PC-3 (cell line): ENCODE measurements around the gene SEPTIN10. TPM values are rescaled to one million over a fixed set of nuclear protein-coding genes. Genes with fewer than 3 reads are reported as not detected.
A peak's percentile ranks its signal among the peaks of the same experiment; 100 is the strongest.

Experiments
- ATAC-seq: fragments of 200-7000 bp; cut with Tn5 transposase; 2 replicates; pipeline ENCODE4 v1.9.1; 2020; ENCODE audit warnings: mild to moderate bottlenecking, moderate library complexity
- BruUV-seq: library from RNA; stranded (reverse); fragments of 400-500 nt; replicated peaks from 2 replicates; lab custom pipeline; 2021; lab: Mats Ljungman, UMichigan
- CTCF ChIA-PET: fragments of 300-600 bp; sonication (Branson Sonifier 250); formaldehyde crosslinking; loops from one replicate; lab custom pipeline; 2022; ENCODE audit warnings: antibody characterized with exemption; lab: Charles Lee
- POLR2A ChIA-PET: fragments of 300-600 bp; sonication (Branson Sonifier 250); formaldehyde crosslinking; loops from one replicate; lab custom pipeline; 2022; ENCODE audit warnings: antibody characterized with exemption; ENCODE audit not compliant: unreplicated experiment; lab: Charles Lee
- DNase-seq: peaks from one replicate; pipeline ENCODE4 v3.0.0-alpha.2; 2015
- H2AFZ ChIP-seq: fragments of 300-600 bp; sonication (generic); 2 replicates; pipeline ENCODE4 v1.6.0; 2016; ENCODE audit warnings: antibody characterized with exemption, low read length
- H3F3A ChIP-seq: fragments of 300-600 bp; sonication (generic); one replicate; pipeline ENCODE4 v1.6.0; 2017; ENCODE audit warnings: antibody characterized with exemption, low read length, control low read depth, mild to moderate bottlenecking; ENCODE audit not compliant: unreplicated experiment
- H3K27ac ChIP-seq: fragments of 300-600 bp; sonication (generic); 2 replicates; pipeline ENCODE4 v1.5.1; 2016; ENCODE audit warnings: mild to moderate bottlenecking, low read length
- H3K27me3 ChIP-seq: fragments of 300-600 bp; sonication (generic); 2 replicates; pipeline ENCODE4 v1.6.1; 2016; ENCODE audit warnings: low read length, mixed read lengths
- H3K36me3 ChIP-seq: fragments of 300-600 bp; sonication (generic); 2 replicates; pipeline ENCODE4 v1.6.1; 2016; ENCODE audit warnings: low read depth, mixed run types, low read length, mixed read lengths
- H3K4me1 ChIP-seq: fragments of 300-600 bp; sonication (generic); 2 replicates; pipeline ENCODE4 v1.5.1; 2016; ENCODE audit warnings: low read length; ENCODE audit not compliant: insufficient read depth
- H3K4me2 ChIP-seq: fragments of 300-600 bp; sonication (generic); 2 replicates; pipeline ENCODE4 v1.6.0; 2016; ENCODE audit warnings: low read length
- H3K4me3 ChIP-seq: fragments of 300-600 bp; sonication (generic); 2 replicates; pipeline ENCODE4 v1.5.1; 2016; ENCODE audit warnings: mild to moderate bottlenecking, low read length, mixed read lengths
- H3K79me2 ChIP-seq: fragments of 300-600 bp; sonication (generic); 2 replicates; pipeline ENCODE4 v1.6.1; 2017; ENCODE audit warnings: low read length, mixed read lengths
- H3K9ac ChIP-seq: fragments of 300-600 bp; sonication (generic); 2 replicates; pipeline ENCODE4 v1.6.0; 2016; ENCODE audit warnings: mild to moderate bottlenecking, low read length
- H3K9me2 ChIP-seq: fragments of 300-600 bp; sonication (generic); replicated peaks from 2 replicates; pipeline ENCODE4 v1.6.1; 2016; ENCODE audit warnings: mixed run types, low read length, mixed read lengths
- H3K9me3 ChIP-seq: fragments of 300-600 bp; sonication (generic); 2 replicates; pipeline ENCODE4 v1.6.1; 2016; ENCODE audit warnings: low read length, mixed read lengths
- H4K20me1 ChIP-seq: fragments of 300-600 bp; sonication (generic); 2 replicates; pipeline ENCODE4 v1.6.1; 2016; ENCODE audit warnings: low read length, mixed read lengths
- EZH2 ChIP-seq: fragments of 300-600 bp; sonication (generic); IDR thresholded peaks from one replicate; pipeline ENCODE4 v1.6.1; 2017; ENCODE audit warnings: antibody characterized with exemption, mild to moderate bottlenecking, low read length; ENCODE audit not compliant: unreplicated experiment
- EZH2phosphoT487 ChIP-seq: fragments of 300-600 bp; sonication (generic); IDR thresholded peaks from 2 replicates; pipeline ENCODE4 v1.6.1; 2018; ENCODE audit warnings: mild to moderate bottlenecking, antibody characterized with exemption, low read length, borderline replicate concordance
- intact Hi-C: fragments of 100-400 bp; cut with micrococcal nuclease; formaldehyde crosslinking; loops from 2 replicates; pipeline ENCODE4 v1.9.0; 2023
- total RNA-seq: library from RNA; depleted of rRNA; stranded (reverse); fragments of >200 nt; gene quantifications from 2 replicates; pipeline ENCODE4 v1.2.3, GENCODE V29; 2014
- TF ChIP-seq, protein P1 (sequence below): fragments of 300-600 bp; sonication (generic); conservative IDR thresholded peaks from 2 replicates; pipeline ENCODE4 v1.5.1; 2017; ENCODE audit warnings: antibody characterized with exemption, low read depth, mild to moderate bottlenecking, low read length

The SEPTIN10 gene
- total RNA-seq, 1 experiment from 2014 or later: 36.1 TPM

DNA sequence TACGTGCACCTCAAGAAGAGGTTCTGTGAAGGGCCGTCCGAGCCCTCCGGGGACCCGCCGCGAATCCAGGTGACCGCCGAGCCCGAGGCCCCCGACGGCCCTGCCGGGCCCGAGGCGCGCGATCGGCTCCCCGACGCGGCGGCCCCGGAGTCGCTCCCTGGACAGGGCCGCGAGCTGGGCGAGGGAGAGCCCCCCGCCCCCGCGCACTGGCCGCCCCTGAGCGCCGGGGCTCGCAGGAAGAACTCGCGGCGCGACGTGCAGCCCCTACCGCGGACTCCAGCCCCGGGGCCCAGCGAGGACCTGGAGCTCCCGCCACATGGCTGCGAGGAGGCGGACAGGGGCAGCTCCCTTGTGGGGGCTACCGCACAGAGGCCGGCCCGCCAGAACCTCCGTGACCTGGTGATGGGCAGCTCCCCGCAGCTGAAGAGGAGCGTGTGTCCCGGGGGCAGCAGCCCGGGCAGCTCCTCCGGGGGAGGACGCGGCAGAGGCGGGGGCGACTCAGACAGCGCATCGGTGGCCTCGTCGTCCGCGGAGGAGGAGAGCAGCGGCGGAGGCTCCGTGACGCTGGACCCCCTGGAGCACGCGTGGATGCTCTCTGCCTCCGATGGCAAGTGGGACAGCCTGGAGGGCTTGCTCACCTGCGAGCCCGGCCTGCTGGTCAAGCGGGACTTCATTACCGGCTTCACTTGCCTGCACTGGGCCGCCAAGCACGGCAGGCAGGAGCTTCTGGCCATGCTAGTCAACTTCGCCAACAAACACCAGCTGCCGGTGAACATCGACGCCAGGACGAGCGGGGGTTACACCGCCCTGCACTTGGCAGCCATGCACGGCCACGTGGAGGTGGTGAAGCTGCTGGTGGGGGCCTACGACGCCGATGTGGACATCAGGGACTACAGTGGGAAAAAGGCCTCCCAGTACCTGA, 1.2 kb upstream of the SEPTIN10 start:
- peak overlapping the region; percentile 81 for H3K9ac ChIP-seq
- ChIA-PET CTCF (interaction anchor here (0.5 kb wide), 1 partner anchor 12 kb away, joined by 7 read pairs; no protein-coding TSS in a partner anchor), POLR2A (interaction anchor here (0.6 kb wide), 2 partner anchors 68 to 597 kb away, joined by 3 to 7 read pairs; no protein-coding TSS in a partner anchor)
- peaks cover 40% of the 10 kb centered on the region for H3K4me1 ChIP-seq
- no peaks in the 10 kb centered on the region for H3K9me3 ChIP-seq
- peak overlapping the region; percentile 37 for H3K27ac ChIP-seq
- BruUV-seq: no TSS peak
- peaks cover 37% of the 10 kb centered on the region for H4K20me1 ChIP-seq
- ATAC-seq: no peak; the same call in 1 of the 2 replicates
- no peaks in the 10 kb centered on the region for H3F3A ChIP-seq
- peak overlapping the region; percentile 11; the same call in 1 of the 2 replicates for H2AFZ ChIP-seq
- no peak for DNase-seq
- peak overlapping the region; percentile 77 for H3K4me3 ChIP-seq
- H3K79me2 ChIP-seq: peaks cover 78% of the 10 kb centered on the region
- no peaks in the 10 kb centered on the region for H3K27me3 ChIP-seq
- no peaks in the 10 kb centered on the region for H3K9me2 ChIP-seq
- TF ChIP-seq, protein P1, sequence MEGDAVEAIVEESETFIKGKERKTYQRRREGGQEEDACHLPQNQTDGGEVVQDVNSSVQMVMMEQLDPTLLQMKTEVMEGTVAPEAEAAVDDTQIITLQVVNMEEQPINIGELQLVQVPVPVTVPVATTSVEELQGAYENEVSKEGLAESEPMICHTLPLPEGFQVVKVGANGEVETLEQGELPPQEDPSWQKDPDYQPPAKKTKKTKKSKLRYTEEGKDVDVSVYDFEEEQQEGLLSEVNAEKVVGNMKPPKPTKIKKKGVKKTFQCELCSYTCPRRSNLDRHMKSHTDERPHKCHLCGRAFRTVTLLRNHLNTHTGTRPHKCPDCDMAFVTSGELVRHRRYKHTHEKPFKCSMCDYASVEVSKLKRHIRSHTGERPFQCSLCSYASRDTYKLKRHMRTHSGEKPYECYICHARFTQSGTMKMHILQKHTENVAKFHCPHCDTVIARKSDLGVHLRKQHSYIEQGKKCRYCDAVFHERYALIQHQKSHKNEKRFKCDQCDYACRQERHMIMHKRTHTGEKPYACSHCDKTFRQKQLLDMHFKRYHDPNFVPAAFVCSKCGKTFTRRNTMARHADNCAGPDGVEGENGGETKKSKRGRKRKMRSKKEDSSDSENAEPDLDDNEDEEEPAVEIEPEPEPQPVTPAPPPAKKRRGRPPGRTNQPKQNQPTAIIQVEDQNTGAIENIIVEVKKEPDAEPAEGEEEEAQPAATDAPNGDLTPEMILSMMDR: no peak
- TF ChIP-seq EZH2phosphoT487 (no peak), EZH2 (no peak)
- no peaks in the 10 kb centered on the region for H3K36me3 ChIP-seq
- intact Hi-C loops: loop anchor here (5.0 kb wide), 1 partner anchor 82 kb away; no protein-coding TSS in a partner anchor
- peak overlapping the region; percentile 87 for H3K4me2 ChIP-seq

DNA sequence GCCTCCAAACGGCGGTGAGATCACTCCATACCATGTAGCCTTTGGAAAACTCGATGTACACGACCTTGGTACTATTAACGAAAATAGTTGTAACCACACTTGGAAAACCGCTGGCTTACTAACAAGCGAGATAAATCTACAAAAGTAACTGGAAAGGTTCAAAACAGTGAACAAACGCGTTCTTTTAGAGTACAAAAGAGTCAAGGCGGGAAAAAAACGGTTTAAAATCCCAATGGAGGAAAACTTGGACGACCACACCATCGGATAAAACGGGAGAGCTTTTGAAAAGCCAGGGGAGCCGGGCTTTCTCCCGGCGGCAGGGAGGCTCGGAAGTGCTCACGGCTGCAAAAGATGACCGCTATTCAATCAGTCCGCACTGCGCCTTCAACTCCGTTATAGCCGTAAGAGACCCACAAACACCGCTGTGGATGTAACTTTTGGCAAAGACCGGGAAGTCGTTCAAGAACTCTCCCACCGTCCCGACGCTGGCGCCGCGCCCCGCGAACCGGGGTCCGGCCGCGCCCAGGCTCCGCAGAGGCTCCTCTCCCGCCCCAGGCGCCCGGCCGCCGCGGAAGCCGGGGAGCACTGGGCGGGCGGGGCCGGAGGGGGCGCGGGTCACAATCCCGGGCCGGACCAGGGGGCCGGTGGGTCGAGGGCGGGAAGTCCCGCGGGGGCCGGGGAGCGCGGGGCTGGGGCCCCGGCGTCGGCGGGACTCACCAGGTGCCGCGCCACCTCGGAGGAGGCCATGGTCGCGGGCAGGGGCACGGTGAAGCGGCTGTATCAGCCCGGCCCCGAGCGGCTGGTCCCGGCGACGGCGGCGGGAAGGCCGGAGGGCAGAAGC, 465 bp downstream of the SEPTIN10 start:
- intact Hi-C loops: no loop called here
- TF ChIP-seq EZH2phosphoT487 (no peak), EZH2 (no peak)
- TF ChIP-seq, protein P1: no peak
- Histone ChIP-seq H3K9me2 (no peaks in the 10 kb centered on the region), H3K79me2 (peaks cover 90% of the 10 kb centered on the region), H3K4me3 (peak overlapping the region; percentile 77), H4K20me1 (peaks cover 33% of the 10 kb centered on the region), H3F3A (no peaks in the 10 kb centered on the region), H3K9me3 (no peaks in the 10 kb centered on the region), H3K27me3 (no peaks in the 10 kb centered on the region), H3K9ac (peak overlapping the region; percentile 80), H3K27ac (peak overlapping the region; percentile 43), H2AFZ (no peak overlapping the region; the same call in 1 of the 2 replicates), H3K4me2 (peak overlapping the region; percentile 82), H3K36me3 (no peaks in the 10 kb centered on the region), H3K4me1 (peaks cover 56% of the 10 kb centered on the region)
- DNase-seq (peak; percentile 51), ATAC-seq (peak; percentile 8)
- CTCF ChIA-PET: no interaction called here
- BruUV-seq: TSS peak; percentile 56
- POLR2A ChIA-PET: interaction anchor here (0.7 to 0.9 kb wide), 2 partner anchors 89 to 911 kb away, joined by 3 to 4 read pairs; no protein-coding TSS in a partner anchor
